CD14-positive monocyte (primary cell): Measurements from ENCODE around the gene CAMK1G. TPM values are rescaled to one million over a fixed set of nuclear protein-coding genes. Genes with fewer than 3 reads are reported as not detected.

ENCODE experiments used
- DNase-seq, 3 donors: peaks; one replicate each; pipeline ENCODE4 v3.0.0-alpha.2; 2011 to 2022
- H2AFZ ChIP-seq: 2 replicates; pipeline ENCODE4 v1.6.0; 2012; ENCODE audit warnings: mild to moderate bottlenecking, low read depth, low read length, inconsistent platforms; ENCODE audit not compliant: insufficient read depth, poor library complexity, severe bottlenecking
- H3K27ac ChIP-seq, 2 donors: 1 replicate in 1 of 2; 2 replicates in 1 of 2; pipeline ENCODE4 v1.5.1; 2012 to 2013; ENCODE audit warnings: low read length in 2 of 2, control low read depth in 1 of 2, inconsistent platforms in 1 of 2, low read depth in 1 of 2, mild to moderate bottlenecking in 1 of 2
- H3K27me3 ChIP-seq, 2 donors: one replicate each; pipeline versions ENCODE4 v1.6.0 to v1.6.1; 2011 to 2013; ENCODE audit warnings: low read length in 2 of 2; ENCODE audit not compliant: control insufficient read depth in 2 of 2, insufficient read depth in 2 of 2
- H3K36me3 ChIP-seq, 2 donors: replicated peaks in 1 of 2; 1 replicate in 1 of 2; 2 replicates in 1 of 2; pipeline versions ENCODE4 v1.5.1 to v1.6.1; 2012 to 2013; ENCODE audit warnings: low read length in 2 of 2, control low read depth in 1 of 2, inconsistent platforms in 1 of 2, mild to moderate bottlenecking in 1 of 2; ENCODE audit not compliant: insufficient read depth in 2 of 2, control insufficient read depth in 1 of 2
- H3K4me1 ChIP-seq, 2 donors: 1 replicate in 1 of 2; 2 replicates in 1 of 2; pipeline versions ENCODE4 v1.5.1 to v1.6.1; 2012 to 2013; ENCODE audit warnings: low read length in 2 of 2, control low read depth in 1 of 2, inconsistent platforms in 1 of 2, mild to moderate bottlenecking in 1 of 2, moderate library complexity in 1 of 2; ENCODE audit not compliant: insufficient read depth in 2 of 2, control insufficient read depth in 1 of 2
- H3K4me2 ChIP-seq: replicated peaks from 2 replicates; pipeline ENCODE3; 2012; ENCODE audit warnings: low read length, moderate library complexity, mild to moderate bottlenecking; ENCODE audit not compliant: poor library complexity, severe bottlenecking; ENCODE audit errors: extremely low read depth
- H3K4me3 ChIP-seq, 3 experiments: fragments of 200-600 bp in 1 of 3; sonication (generic) in 1 of 3; replicated peaks in 1 of 3; 1 replicate in 2 of 3; 2 replicates in 1 of 3; pipeline ENCODE4 v1.5.1; 2011 to 2013; ENCODE audit warnings: low read length in 3 of 3, mild to moderate bottlenecking in 3 of 3, control low read depth in 2 of 3, low read depth in 2 of 3, inconsistent platforms in 1 of 3, moderate library complexity in 1 of 3
- H3K79me2 ChIP-seq: 2 replicates; pipeline ENCODE4 v1.6.0; 2012; ENCODE audit warnings: mild to moderate bottlenecking, control low read depth, inconsistent platforms, low read length, moderate library complexity; ENCODE audit not compliant: insufficient read depth
- H3K9ac ChIP-seq: 2 replicates; pipeline ENCODE4 v1.6.0; 2017; ENCODE audit warnings: low read length, mild to moderate bottlenecking; ENCODE audit not compliant: insufficient read depth, poor library complexity, severe bottlenecking
- H3K9me3 ChIP-seq, 2 donors: replicated peaks in 1 of 2; 1 replicate in 1 of 2; 2 replicates in 1 of 2; pipeline versions ENCODE4 v1.5.1 to v1.6.1; 2012 to 2013; ENCODE audit warnings: low read length in 2 of 2, control low read depth in 1 of 2; ENCODE audit not compliant: control insufficient read depth in 1 of 2, insufficient read depth in 1 of 2
- H4K20me1 ChIP-seq: 2 replicates; pipeline ENCODE4 v1.6.0; 2012; ENCODE audit warnings: mild to moderate bottlenecking, low read length, control low read depth, moderate library complexity; ENCODE audit not compliant: insufficient read depth
- H3K27ac Mint-ChIP-seq, 7 donors: one replicate each; pipeline ENCODE4 v1.8.0; 2020; ENCODE audit warnings: mild to moderate bottlenecking in 7 of 7, mixed read lengths in 7 of 7, moderate library complexity in 6 of 7, inconsistent platforms in 2 of 7
- H3K27me3 Mint-ChIP-seq, 3 donors: one replicate each; pipeline ENCODE4 v1.8.0; 2021 to 2022; ENCODE audit warnings: low read depth in 3 of 3, mild to moderate bottlenecking in 3 of 3, mixed read lengths in 3 of 3, moderate library complexity in 3 of 3, inconsistent platforms in 1 of 3
- H3K36me3 Mint-ChIP-seq, 2 donors: one replicate each; pipeline ENCODE4 v1.8.0; 2020; ENCODE audit warnings: mixed read lengths in 2 of 2, inconsistent platforms in 1 of 2, mild to moderate bottlenecking in 1 of 2
- H3K4me1 Mint-ChIP-seq: one replicate; pipeline ENCODE4 v1.8.0; 2020; ENCODE audit warnings: mild to moderate bottlenecking, mixed read lengths
- H3K4me3 Mint-ChIP-seq, 2 donors: one replicate each; pipeline ENCODE4 v1.8.0; 2020; ENCODE audit warnings: mild to moderate bottlenecking in 2 of 2, mixed read lengths in 2 of 2, moderate library complexity in 1 of 2
- H3K9me3 Mint-ChIP-seq, 7 donors: one replicate each; pipeline ENCODE4 v1.8.0; 2020 to 2022; ENCODE audit warnings: mixed read lengths in 7 of 7, mild to moderate bottlenecking in 6 of 7, moderate library complexity in 6 of 7, inconsistent platforms in 2 of 7
- CTCF ChIP-seq: fragments of 200-600 bp; IDR thresholded peaks from one replicate; pipeline ENCODE4 v1.8.0; 2022; ENCODE audit warnings: antibody characterized with exemption, mild to moderate bottlenecking
- WGBS: methylation state at CpG from one replicate; pipeline ENCODE4 v1.1.5; 2013; ENCODE audit warnings: missing lambda C conversion rate; ENCODE audit not compliant: insufficient coverage; 5-methylcytosine and 5-hydroxymethylcytosine counted together
- intact Hi-C, 2 donors: fragments of 100-400 bp; cut with micrococcal nuclease; formaldehyde crosslinking; loops; one replicate each; pipeline versions ENCODE4 v1.15.0 to v1.15.1; 2023
- polyA plus RNA-seq, 3 donors: library from polyadenylated mRNA; depleted of rRNA in 1 of 3; unstranded in 2 of 3; stranded (reverse) in 1 of 3; fragments of 300-500 nt in 2 of 3; fragments of >200 nt in 1 of 3; fragmentation: Illumina TruSeq in 2 of 3; gene quantifications; 1 replicate in 2 of 3; 2 replicates in 1 of 3; pipeline ENCODE4 v1.2.3, GENCODE V29; 2012 to 2021

The CAMK1G gene
- polyA plus RNA-seq, 3 donors = not detected

- H3K27me3 Mint-ChIP-seq = peaks cover 18 to 40% (median 33%) of the 10 kb centered on the region in 3 donors
- no peak overlapping the region for H3K4me3 ChIP-seq
- H3K27ac ChIP-seq = no peak overlapping the region
- H3K4me2 ChIP-seq = no peak overlapping the region
- WGBS = 39% methylated on average over 16 of the region's 16 CpGs
- no peaks in the 10 kb centered on the region for H3K9me3 ChIP-seq
- H3K79me2 ChIP-seq = no peaks in the 10 kb centered on the region
- peaks cover 0 to 8% (median 4%) of the 10 kb centered on the region in 7 donors for H3K9me3 Mint-ChIP-seq
- peak; percentile 58 to 80 (median 69) for DNase-seq
- TF ChIP-seq CTCF = peak; percentile 99
- H3K27me3 ChIP-seq = peaks cover 0 to 15% of the 10 kb centered on the region in 2 donors
- H2AFZ ChIP-seq = peak overlapping the region; percentile 64
- intact Hi-C loops = loop anchor here in 1 of 2 donors (5.0 to 10.0 kb wide), 3 partner anchors 47 to 65 kb away; partner anchors contain the start of gene G0S2
- peaks cover 27% of the 10 kb centered on the region for H3K4me1 Mint-ChIP-seq
- peak overlapping the region in 5 of 7 donors; percentile 72 to 86 (median 84) for H3K27ac Mint-ChIP-seq
- H3K9ac ChIP-seq = no peak overlapping the region
- peaks cover 20% of the 10 kb centered on the region in 2 donors for H3K4me1 ChIP-seq
- no peaks in the 10 kb centered on the region for H3K36me3 ChIP-seq
- H3K36me3 Mint-ChIP-seq = no peaks in the 10 kb centered on the region
- H4K20me1 ChIP-seq = no peaks in the 10 kb centered on the region
- H3K4me3 Mint-ChIP-seq = peak overlapping the region in 1 of 2 donors; percentile 59
These were observed 44.2 kb downstream of the CAMK1G start for GRCh38 chr1:209627732-209628196.

- Histone ChIP-seq H3K4me3 (no peak overlapping the region), H3K9ac (no peak overlapping the region), H2AFZ (no peak overlapping the region), H3K79me2 (no peaks in the 10 kb centered on the region), H3K27me3 (peaks cover 0 to 18% of the 10 kb centered on the region in 2 donors), H3K27ac (no peak overlapping the region), H3K9me3 (no peaks in the 10 kb centered on the region), H3K36me3 (no peaks in the 10 kb centered on the region), H3K4me1 (peaks cover 20% of the 10 kb centered on the region in 2 donors), H3K4me2 (no peak overlapping the region), H4K20me1 (no peaks in the 10 kb centered on the region)
- Mint-ChIP-seq H3K9me3 (peaks cover 0 to 8% (median 4%) of the 10 kb centered on the region in 7 donors), H3K4me1 (peaks cover 36% of the 10 kb centered on the region), H3K4me3 (peak overlapping the region in 1 of 2 donors; percentile 51), H3K27me3 (peaks cover 22 to 36% (median 30%) of the 10 kb centered on the region in 3 donors), H3K36me3 (no peaks in the 10 kb centered on the region), H3K27ac (peak overlapping the region in 2 of 7 donors; percentile 22 to 28)
- intact Hi-C loops = loop anchor here in 1 of 2 donors (5.0 to 10.0 kb wide), 3 partner anchors 46 to 64 kb away; partner anchors contain the start of gene G0S2
- 100% methylated on average over 1 of the region's 7 CpGs for WGBS
- no peak for TF ChIP-seq CTCF
- DNase-seq = no peak
These were observed 45.2 kb downstream of the CAMK1G start for GRCh38 chr1:209628618-209629299.
